NT2/D1 (cell line): ENCODE data around the gene CRELD1.
"Not testable (repeated sequence)": the region's sequence is repeated elsewhere in the genome, so short reads cannot be mapped to it uniquely, and the experiment has no call there.

Source experiments
- DNase-seq: peaks from one replicate; pipeline ENCODE4 v3.0.0-alpha.2; 2011; ENCODE audit warnings: low read depth, low spot score
- H3K27me3 ChIP-seq: 2 replicates; pipeline ENCODE4 v1.6.0; 2011; ENCODE audit warnings: mild to moderate bottlenecking; ENCODE audit not compliant: insufficient read length, insufficient read depth
- H3K36me3 ChIP-seq: 2 replicates; pipeline ENCODE4 v1.6.1; 2011; ENCODE audit warnings: mild to moderate bottlenecking, low read length, mixed read lengths; ENCODE audit not compliant: insufficient read depth, insufficient read length
- H3K4me1 ChIP-seq: 2 replicates; pipeline ENCODE4 v1.5.1; 2011; ENCODE audit not compliant: insufficient read depth, insufficient read length
- H3K4me3 ChIP-seq: 2 replicates; pipeline ENCODE4 v1.5.1; 2011; ENCODE audit warnings: low read depth; ENCODE audit not compliant: insufficient read length
- H3K9ac ChIP-seq: 2 replicates; pipeline ENCODE4 v1.6.0; 2011; ENCODE audit warnings: low read depth; ENCODE audit not compliant: insufficient read length
- H3K9me3 ChIP-seq: 2 replicates; pipeline ENCODE4 v1.5.1; 2011; ENCODE audit warnings: mild to moderate bottlenecking, low read length; ENCODE audit not compliant: insufficient read depth
- SUZ12 ChIP-seq: IDR thresholded peaks from 2 replicates; pipeline ENCODE4 v1.6.1; 2011; ENCODE audit not compliant: insufficient read length, insufficient read depth; ENCODE audit errors: extremely low read depth
- YY1 ChIP-seq: IDR thresholded peaks from 2 replicates; pipeline ENCODE4 v1.6.1; 2011; ENCODE audit not compliant: insufficient read length, insufficient read depth
- ZNF274 ChIP-seq: IDR thresholded peaks from 2 replicates; pipeline ENCODE4 v1.6.1; 2011; ENCODE audit warnings: mild to moderate bottlenecking, low read depth, low read length

The CRELD1 gene

DNA sequence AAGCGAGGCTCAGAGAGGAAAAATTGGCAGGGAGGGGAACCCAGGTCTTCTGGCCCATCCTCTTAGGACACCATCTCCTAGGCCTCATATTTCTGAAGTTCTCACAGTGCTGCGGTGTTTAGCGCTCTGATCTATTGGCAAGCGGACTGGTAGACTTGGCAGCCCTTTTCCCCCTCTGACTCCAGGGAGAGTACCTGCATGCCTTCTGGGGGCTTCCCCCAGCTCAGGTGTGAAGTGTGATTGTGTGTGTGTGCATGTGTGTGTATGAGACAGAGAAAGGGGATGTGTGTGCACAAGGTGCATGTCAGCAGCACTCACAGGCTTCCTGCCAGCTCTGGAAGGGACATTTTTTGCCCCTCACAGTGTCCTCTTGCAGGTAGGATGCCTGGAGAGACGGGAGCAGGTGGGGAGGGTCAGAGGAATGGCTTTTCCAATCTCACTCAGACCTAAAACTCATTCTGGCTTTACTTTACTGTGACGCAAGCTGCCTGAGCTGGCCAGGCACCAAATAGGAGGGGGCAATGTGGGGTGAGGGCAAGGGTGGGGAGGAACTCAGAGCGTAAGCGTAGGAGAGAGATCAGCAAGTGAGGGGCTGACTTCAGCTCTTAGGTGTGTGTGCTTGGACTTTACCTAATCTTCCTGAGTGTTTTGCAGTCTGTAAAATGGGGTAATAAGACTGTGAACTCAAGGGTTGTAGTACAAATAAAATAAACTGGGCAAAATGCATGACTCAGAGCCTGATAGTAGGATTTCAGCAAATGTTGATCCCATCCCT lies 35.0 kb upstream of the CRELD1 start:
- H3K9me3 ChIP-seq = no peaks in the 10 kb centered on the region
- no peak for TF ChIP-seq SUZ12
- no peak for TF ChIP-seq YY1
- no peak for TF ChIP-seq ZNF274
- H3K36me3 ChIP-seq = peaks cover 18% of the 10 kb centered on the region
- no peak overlapping the region for H3K9ac ChIP-seq
- H3K4me3 ChIP-seq = no peak overlapping the region
- H3K27me3 ChIP-seq = no peaks in the 10 kb centered on the region
- H3K4me1 ChIP-seq = peaks cover 11% of the 10 kb centered on the region
- no peak for DNase-seq

DNA sequence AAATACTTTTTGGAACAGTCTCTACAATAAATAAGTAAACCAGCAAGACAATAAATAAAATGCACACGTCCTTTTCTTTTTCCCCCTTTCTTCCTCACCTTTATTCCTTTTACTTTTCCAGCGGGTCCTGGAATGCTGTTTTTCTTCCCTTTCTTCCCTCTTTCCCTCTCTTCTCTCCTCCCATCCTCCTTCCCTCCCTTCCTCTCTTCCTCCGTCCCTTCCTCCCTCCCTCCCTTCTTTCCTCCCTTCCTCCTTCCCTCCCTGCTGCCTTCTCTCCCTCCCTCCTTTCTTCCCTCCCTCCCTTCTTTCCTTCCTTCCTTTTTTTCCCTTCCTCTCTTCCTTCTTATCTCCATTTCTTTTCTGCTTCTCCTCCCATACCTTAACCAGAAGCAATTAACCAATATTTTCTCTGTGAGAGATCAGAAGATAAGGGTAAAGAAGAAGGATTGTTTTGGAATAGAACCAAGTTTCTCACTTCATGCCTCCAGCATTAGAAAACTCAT lies 34.3 kb upstream of the CRELD1 start:
- H3K27me3 ChIP-seq = no peaks in the 10 kb centered on the region
- H3K36me3 ChIP-seq = peaks cover 13% of the 10 kb centered on the region
- H3K4me1 ChIP-seq = peaks cover 11% of the 10 kb centered on the region
- no peak for TF ChIP-seq YY1
- H3K4me3 ChIP-seq = no peak overlapping the region
- H3K9me3 ChIP-seq = no peaks in the 10 kb centered on the region
- DNase-seq = no peak
- no peak overlapping the region for H3K9ac ChIP-seq

DNA sequence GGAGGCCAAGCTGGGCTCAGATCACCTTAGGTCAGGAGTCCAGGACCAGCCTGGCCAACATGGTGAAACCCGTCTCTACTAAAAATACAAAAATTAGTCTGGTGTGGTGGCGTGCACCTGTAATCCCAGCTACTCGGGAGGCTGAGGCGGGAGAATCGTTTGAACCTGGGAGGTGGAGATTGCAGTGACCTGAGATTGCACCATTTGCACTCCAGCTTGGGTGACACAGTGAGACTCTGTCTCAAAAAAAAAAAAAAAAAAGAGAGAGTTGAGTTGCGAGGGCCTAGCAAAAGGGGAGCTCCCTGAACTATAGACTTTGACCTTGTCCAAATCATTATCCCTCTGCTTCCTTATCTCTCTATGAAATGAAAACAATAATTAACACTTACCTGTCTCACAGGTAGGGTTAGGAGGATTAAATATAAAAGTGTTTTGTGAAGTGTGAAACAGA lies 32.6 kb upstream of the CRELD1 start:
- H3K36me3 ChIP-seq, H3K9ac ChIP-seq, H3K27me3 ChIP-seq, H3K9me3 ChIP-seq, DNase-seq, H3K4me3 ChIP-seq: not testable (repeated sequence)
- peaks cover 11% of the 10 kb centered on the region for H3K4me1 ChIP-seq

DNA sequence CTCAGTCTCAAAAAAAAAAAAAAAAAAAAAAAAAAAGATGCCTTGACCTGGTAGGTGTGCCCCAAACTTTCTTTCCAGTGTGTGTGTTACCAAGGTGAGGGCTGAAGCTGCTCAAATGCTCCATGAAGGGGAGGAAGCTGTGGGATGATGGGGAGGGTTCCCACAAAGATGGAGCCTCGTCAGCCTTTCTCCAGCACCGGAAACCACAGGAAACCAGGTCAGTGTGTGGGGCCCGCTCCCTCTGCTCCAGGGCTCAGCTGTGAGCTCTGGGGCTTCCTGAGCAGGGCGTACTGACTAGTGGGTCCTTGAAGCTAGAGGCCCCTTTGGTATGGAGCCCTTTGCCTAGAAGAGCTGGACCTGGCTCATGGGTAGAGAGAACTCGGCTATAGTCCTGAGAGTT lies 31.7 kb upstream of the CRELD1 start:
- no peak overlapping the region for H3K4me3 ChIP-seq
- H3K27me3 ChIP-seq = no peaks in the 10 kb centered on the region
- no peak for TF ChIP-seq ZNF274
- TF ChIP-seq SUZ12 = no peak
- TF ChIP-seq YY1 = no peak
- H3K4me1 ChIP-seq = peaks cover 11% of the 10 kb centered on the region
- H3K9me3 ChIP-seq = no peaks in the 10 kb centered on the region
- DNase-seq = no peak
- H3K36me3 ChIP-seq = no peaks in the 10 kb centered on the region
- H3K9ac ChIP-seq = no peak overlapping the region

DNA sequence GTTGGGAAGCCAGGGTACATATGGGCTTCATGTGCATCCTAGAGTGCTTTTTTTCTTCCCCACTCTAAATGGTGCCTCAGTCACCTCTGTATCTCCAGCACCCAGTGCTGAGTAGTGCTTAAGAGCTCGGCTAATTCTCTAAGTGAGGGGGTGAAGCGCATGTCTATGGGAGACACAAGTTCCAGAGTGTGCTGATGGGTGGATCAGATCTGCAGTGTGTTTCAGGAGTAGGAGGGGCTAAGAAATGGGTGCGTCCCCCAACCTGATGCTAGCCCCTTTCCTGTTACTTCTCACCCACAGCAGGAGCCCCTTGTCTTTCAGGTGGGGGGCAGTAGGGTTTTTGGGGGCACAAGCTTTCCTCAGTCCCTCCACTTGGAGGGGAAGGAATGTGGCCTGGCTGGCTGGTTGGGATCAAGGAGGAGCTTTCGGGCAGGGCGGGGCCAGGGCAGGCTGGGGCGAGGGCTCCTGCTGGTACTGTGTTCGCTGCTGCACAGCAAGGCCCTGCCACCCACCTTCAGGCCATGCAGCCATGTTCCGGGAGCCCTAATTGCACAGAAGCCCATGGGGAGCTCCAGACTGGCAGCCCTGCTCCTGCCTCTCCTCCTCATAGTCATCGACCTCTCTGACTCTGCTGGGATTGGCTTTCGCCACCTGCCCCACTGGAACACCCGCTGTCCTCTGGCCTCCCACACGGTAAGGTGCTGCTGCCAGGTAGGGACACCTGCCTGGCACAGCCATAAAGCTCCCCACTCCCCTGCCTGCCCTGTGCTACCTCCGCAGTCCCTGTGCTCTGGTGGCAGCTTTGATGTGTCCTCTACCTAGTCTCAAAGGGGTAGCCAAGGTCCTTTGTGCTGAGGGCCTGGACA lies 31.0 kb upstream of the CRELD1 start, which contains the start of gene IL17RE:
IL17RE (plus strand) TSS at position 477 of the 866 bp plus-strand sequence; CDS start at position 562, 85 bp downstream.
- no peak for DNase-seq
- H3K9ac ChIP-seq = no peak within 1 kb of the TSS

DNA sequence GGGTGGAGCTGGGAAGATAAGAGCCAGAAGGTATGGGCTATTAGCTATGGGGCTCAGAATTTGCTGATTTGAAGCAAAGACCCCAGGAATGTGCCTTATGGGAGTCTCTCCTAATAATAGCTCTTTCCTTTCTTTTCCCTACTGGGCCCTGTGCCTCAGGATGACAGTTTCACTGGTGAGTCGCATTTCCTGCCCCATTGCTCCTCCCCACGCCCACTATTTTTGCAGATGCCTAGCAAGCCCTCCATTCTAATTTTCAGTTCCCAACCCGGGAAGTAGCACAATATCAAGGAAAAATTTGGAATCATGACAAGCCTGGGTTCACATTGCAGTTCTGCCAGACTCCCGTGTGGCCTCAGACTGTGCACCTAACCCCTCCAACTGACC lies 30.4 kb upstream of the CRELD1 start:
- H3K27me3 ChIP-seq = no peaks in the 10 kb centered on the region
- H3K9ac ChIP-seq = no peak overlapping the region
- no peaks in the 10 kb centered on the region for H3K9me3 ChIP-seq
- DNase-seq = no peak
- H3K4me3 ChIP-seq = no peak overlapping the region
- no peak for TF ChIP-seq ZNF274
- TF ChIP-seq YY1 = no peak
- no peak for TF ChIP-seq SUZ12
- H3K36me3 ChIP-seq = no peaks in the 10 kb centered on the region
- H3K4me1 ChIP-seq = peaks cover 11% of the 10 kb centered on the region

More for the DNA sequence above, 31.0 kb upstream of the CRELD1 start, which contains the start of gene IL17RE:
- no peaks in the 10 kb centered on the region for H3K9me3 ChIP-seq
- H3K4me1 ChIP-seq = peaks cover 11% of the 10 kb centered on the region
- TF ChIP-seq ZNF274 = no peak
- TF ChIP-seq YY1 = no peak
- no peak for TF ChIP-seq SUZ12
- H3K36me3 ChIP-seq = no peaks in the 10 kb centered on the region
- H3K4me3 ChIP-seq = no peak within 1 kb of the TSS
- H3K27me3 ChIP-seq = no peaks in the 10 kb centered on the region

DNA sequence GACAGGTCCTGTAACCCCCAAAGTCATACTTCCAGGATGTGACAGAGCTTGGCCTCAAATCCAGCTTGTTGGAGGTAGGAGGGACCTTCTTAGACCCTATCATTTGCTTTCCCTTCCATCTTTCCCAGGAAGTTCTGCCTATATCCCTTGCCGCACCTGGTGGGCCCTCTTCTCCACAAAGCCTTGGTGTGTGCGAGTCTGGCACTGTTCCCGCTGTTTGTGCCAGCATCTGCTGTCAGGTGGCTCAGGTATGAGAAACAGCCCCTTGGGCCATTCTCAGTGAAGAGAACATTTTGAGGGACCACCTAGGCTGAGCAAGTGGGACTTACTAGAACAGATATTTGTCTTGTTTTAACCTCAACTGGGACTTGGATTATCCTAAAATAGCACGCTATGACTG lies 29.7 kb upstream of the CRELD1 start:
- no peak for DNase-seq
- peaks cover 8% of the 10 kb centered on the region for H3K4me1 ChIP-seq
- H3K9me3 ChIP-seq = no peaks in the 10 kb centered on the region
- no peaks in the 10 kb centered on the region for H3K36me3 ChIP-seq
- H3K4me3 ChIP-seq = no peak overlapping the region
- no peak overlapping the region for H3K9ac ChIP-seq
- H3K27me3 ChIP-seq = no peaks in the 10 kb centered on the region
- no peak for TF ChIP-seq YY1
- TF ChIP-seq SUZ12 = no peak
- TF ChIP-seq ZNF274 = no peak
